OCI-LY7 (cell line): ENCODE measurements around the gene CNTNAP5. TPM values are rescaled to one million over a fixed set of nuclear protein-coding genes. Genes with fewer than 3 reads are reported as not detected.

ENCODE experiments used
- BruUV-seq: library from RNA; stranded (reverse); fragments of 400-500 nt; replicated peaks from 2 replicates; lab custom pipeline; 2021; lab: Mats Ljungman, UMichigan
- CTCF ChIA-PET: fragments of 300-600 bp; sonication (Branson Sonifier 250); formaldehyde crosslinking; loops from one replicate; lab custom pipeline; 2022; ENCODE audit warnings: antibody characterized with exemption; ENCODE audit not compliant: unreplicated experiment; lab: Charles Lee
- POLR2A ChIA-PET: fragments of 300-600 bp; sonication (Branson Sonifier 250); formaldehyde crosslinking; loops from one replicate; lab custom pipeline; 2022; ENCODE audit warnings: antibody characterized with exemption; lab: Charles Lee
- DNase-seq: peaks from one replicate; pipeline ENCODE4 v3.0.0-alpha.2; 2015; ENCODE audit warnings: low spot score
- H2AFZ ChIP-seq: fragments of 200-600 bp; sonication (generic), shearing (Covaris generic); 2 replicates; pipeline ENCODE4 v1.6.1; 2014; ENCODE audit warnings: mild to moderate bottlenecking, antibody characterized with exemption, low read length, moderate library complexity
- H3K27ac ChIP-seq: fragments of 200-600 bp; sonication (generic); 2 replicates; pipeline ENCODE4 v1.5.1; 2014; ENCODE audit warnings: mixed run types, low read depth, mild to moderate bottlenecking, moderate library complexity, low read length, inconsistent platforms; ENCODE audit not compliant: poor library complexity, severe bottlenecking
- H3K36me3 ChIP-seq: fragments of 200-600 bp; sonication (generic); 2 replicates; pipeline ENCODE4 v1.6.1; 2014; ENCODE audit warnings: mild to moderate bottlenecking, antibody characterized with exemption, low read length, moderate library complexity, mixed read lengths; ENCODE audit not compliant: insufficient read depth
- H3K4me1 ChIP-seq: fragments of 200-600 bp; sonication (generic); 2 replicates; pipeline ENCODE4 v1.5.1; 2014; ENCODE audit warnings: mild to moderate bottlenecking, low read length; ENCODE audit not compliant: insufficient read depth, poor library complexity, severe bottlenecking
- H3K4me2 ChIP-seq: fragments of 200-600 bp; sonication (generic); 2 replicates; pipeline ENCODE4 v1.6.1; 2014; ENCODE audit warnings: mild to moderate bottlenecking, low read length
- H3K4me3 ChIP-seq: fragments of 200-600 bp; sonication (generic); 2 replicates; pipeline ENCODE4 v1.5.1; 2014; ENCODE audit warnings: mild to moderate bottlenecking, low read depth, low read length; ENCODE audit not compliant: poor library complexity, severe bottlenecking
- H3K79me2 ChIP-seq: fragments of 200-600 bp; sonication (generic); 2 replicates; pipeline ENCODE4 v1.6.1; 2016; ENCODE audit warnings: low read depth, mild to moderate bottlenecking, low read length, moderate library complexity, mixed read lengths; ENCODE audit not compliant: insufficient read depth
- H3K9me2 ChIP-seq: fragments of 200-600 bp; sonication (generic); 2 replicates; pipeline ENCODE4 v1.6.1; 2016; ENCODE audit warnings: mild to moderate bottlenecking, low read length, mixed read lengths; ENCODE audit not compliant: insufficient read depth
- H3K9me3 ChIP-seq: fragments of 200-600 bp; sonication (generic); 2 replicates; pipeline ENCODE4 v1.6.1; 2014; ENCODE audit warnings: mild to moderate bottlenecking, mixed run types, low read length, mixed read lengths
- H4K20me1 ChIP-seq: fragments of 200-600 bp; sonication (generic); 2 replicates; pipeline ENCODE4 v1.6.1; 2014; ENCODE audit warnings: mild to moderate bottlenecking, antibody characterized with exemption, low read length, moderate library complexity, mixed read lengths; ENCODE audit not compliant: insufficient read depth
- EZH2phosphoT487 ChIP-seq: fragments of 200-600 bp; sonication (generic); IDR thresholded peaks from 2 replicates; pipeline ENCODE4 v1.6.1; 2018; ENCODE audit warnings: low read depth, borderline replicate concordance, mild to moderate bottlenecking, mixed run types, antibody characterized with exemption, low read length, moderate library complexity, mixed read lengths
- intact Hi-C: fragments of 100-400 bp; cut with micrococcal nuclease; formaldehyde crosslinking; loops from one replicate; pipeline ENCODE4 v1.10.0; 2022; ENCODE audit not compliant: unreplicated experiment
- total RNA-seq, 2 experiments: library from RNA; depleted of rRNA in 1 of 2; stranded (reverse); fragments of >200 nt in 1 of 2; shearing (Covaris generic) in 1 of 2; gene quantifications; 2 replicates each; pipeline ENCODE4 v1.2.3, GENCODE V29; 2014 to 2022
- TF ChIP-seq, protein P1 (sequence below): fragments of 200-600 bp; sonication (generic); conservative IDR thresholded peaks from 2 replicates; pipeline ENCODE4 v1.5.1; 2014; ENCODE audit warnings: mild to moderate bottlenecking, antibody characterized with exemption, low read length, moderate library complexity, mixed read lengths

CNTNAP5 gene
- total RNA-seq, 2 experiments from 2014 or later, result not detected

DNA sequence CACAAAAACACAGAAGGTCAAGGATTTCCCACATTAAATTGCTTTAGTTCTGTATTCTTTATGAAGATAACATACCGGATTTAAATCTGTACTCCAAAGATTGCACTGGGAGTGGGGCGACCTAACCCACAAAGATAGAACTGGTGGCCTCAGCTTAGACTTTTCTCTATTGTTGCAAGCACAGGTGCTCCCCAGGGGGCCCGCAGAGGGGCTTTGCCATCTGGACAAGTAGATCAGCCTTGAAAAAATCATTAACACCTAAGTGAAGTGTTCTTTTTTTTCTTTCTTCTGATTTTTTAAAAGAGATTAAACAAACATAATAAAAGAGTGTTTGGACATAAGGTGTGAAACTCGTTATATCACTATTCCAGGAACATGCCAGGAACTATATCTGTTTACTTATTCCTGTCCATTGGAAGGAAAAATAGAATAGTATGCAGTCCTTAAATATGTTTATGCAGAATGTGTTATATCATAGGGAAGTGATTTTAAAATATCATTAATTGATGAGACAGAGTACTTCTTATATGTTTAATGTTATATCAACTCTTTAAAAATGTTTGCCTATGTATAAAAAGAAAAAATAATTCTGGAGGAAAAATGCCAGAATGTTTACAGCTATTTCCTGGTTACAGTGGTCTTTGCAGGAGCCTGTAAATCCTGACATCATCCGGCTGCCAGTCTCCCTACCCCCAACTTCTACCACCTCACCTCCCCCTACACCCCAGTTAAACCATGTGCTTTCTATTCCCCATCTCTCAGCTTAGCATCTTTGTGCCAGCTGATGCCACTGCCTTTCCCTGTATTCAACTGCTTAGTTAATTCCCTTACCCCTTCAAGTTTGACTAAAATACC, 679.2 kb downstream of the CNTNAP5 start:
- ChIA-PET POLR2A (no interaction called here), CTCF (no interaction called here)
- TF ChIP-seq EZH2phosphoT487, result no peak
- H3K9me3 ChIP-seq, result no peaks in the 10 kb centered on the region
- intact Hi-C loops, result no loop called here
- no peak overlapping the region for H3K4me3 ChIP-seq
- H3K4me1 ChIP-seq, result no peaks in the 10 kb centered on the region
- H3K27ac ChIP-seq, result no peak overlapping the region
- H3K9me2 ChIP-seq, result no peaks in the 10 kb centered on the region
- H2AFZ ChIP-seq, result no peak overlapping the region
- H3K36me3 ChIP-seq, result no peaks in the 10 kb centered on the region
- H4K20me1 ChIP-seq, result no peaks in the 10 kb centered on the region
- no TSS peak for BruUV-seq
- no peak for DNase-seq
- H3K4me2 ChIP-seq, result no peak overlapping the region
- H3K79me2 ChIP-seq, result no peaks in the 10 kb centered on the region

DNA sequence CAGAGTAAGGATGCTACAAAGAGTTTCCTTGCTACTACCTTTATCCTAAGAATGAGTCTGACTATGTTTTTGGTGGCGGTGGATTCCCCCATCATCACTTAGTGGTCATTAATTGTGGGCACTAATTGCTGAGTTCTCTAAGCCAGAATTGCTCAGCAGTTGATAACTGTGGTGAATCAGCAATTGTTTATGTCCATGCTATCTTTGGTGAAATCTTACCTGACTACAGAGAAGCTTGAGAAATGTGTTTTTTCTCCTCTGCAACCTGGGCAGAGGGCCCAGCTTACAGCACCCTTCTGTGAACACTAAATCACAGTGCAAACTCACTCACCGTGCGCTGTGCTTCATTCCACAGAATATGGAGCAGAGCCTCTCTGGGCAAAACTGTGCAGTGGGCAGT, 683.6 kb downstream of the CNTNAP5 start:
- Histone ChIP-seq H3K4me2 (no peak overlapping the region), H4K20me1 (no peaks in the 10 kb centered on the region), H3K36me3 (no peaks in the 10 kb centered on the region), H3K4me3 (no peak overlapping the region), H3K27ac (no peak overlapping the region), H3K79me2 (no peaks in the 10 kb centered on the region), H3K9me3 (no peaks in the 10 kb centered on the region), H3K9me2 (no peaks in the 10 kb centered on the region), H2AFZ (no peak overlapping the region), H3K4me1 (no peaks in the 10 kb centered on the region)
- BruUV-seq, result no TSS peak
- no peak for DNase-seq
- ChIA-PET CTCF (no interaction called here), POLR2A (no interaction called here)
- no peak for TF ChIP-seq EZH2phosphoT487
- intact Hi-C loops, result no loop called here

DNA sequence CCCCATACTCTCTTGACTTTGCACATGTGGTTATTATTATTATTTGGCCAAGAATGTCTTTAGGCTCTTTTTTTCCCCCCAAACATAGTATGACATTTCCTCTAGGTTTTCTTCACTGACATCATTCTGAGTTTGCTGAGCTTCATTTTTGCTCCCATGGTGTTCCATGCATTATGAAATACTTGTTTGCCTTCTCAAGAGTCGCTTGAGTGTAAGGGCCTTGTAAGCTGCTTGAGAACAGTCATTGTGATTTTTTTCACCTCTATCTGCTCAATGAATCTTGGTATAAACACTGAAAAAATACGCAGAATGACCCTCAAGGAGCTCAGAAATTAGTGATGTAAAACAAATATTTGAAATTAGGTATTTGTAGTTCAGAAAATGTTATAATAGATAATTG, 688.9 kb downstream of the CNTNAP5 start:
- CTCF ChIA-PET, result no interaction called here
- BruUV-seq, result no TSS peak
- Histone ChIP-seq H3K4me2 (no peak overlapping the region), H3K9me2 (no peaks in the 10 kb centered on the region), H3K79me2 (no peaks in the 10 kb centered on the region), H3K27ac (no peak overlapping the region), H4K20me1 (no peaks in the 10 kb centered on the region), H3K9me3 (no peaks in the 10 kb centered on the region), H3K4me3 (no peak overlapping the region), H3K4me1 (no peaks in the 10 kb centered on the region), H3K36me3 (no peaks in the 10 kb centered on the region), H2AFZ (no peak overlapping the region)
- intact Hi-C loops, result no loop called here
- POLR2A ChIA-PET, result no interaction called here
- DNase-seq, result no peak
- TF ChIP-seq, protein P1, sequence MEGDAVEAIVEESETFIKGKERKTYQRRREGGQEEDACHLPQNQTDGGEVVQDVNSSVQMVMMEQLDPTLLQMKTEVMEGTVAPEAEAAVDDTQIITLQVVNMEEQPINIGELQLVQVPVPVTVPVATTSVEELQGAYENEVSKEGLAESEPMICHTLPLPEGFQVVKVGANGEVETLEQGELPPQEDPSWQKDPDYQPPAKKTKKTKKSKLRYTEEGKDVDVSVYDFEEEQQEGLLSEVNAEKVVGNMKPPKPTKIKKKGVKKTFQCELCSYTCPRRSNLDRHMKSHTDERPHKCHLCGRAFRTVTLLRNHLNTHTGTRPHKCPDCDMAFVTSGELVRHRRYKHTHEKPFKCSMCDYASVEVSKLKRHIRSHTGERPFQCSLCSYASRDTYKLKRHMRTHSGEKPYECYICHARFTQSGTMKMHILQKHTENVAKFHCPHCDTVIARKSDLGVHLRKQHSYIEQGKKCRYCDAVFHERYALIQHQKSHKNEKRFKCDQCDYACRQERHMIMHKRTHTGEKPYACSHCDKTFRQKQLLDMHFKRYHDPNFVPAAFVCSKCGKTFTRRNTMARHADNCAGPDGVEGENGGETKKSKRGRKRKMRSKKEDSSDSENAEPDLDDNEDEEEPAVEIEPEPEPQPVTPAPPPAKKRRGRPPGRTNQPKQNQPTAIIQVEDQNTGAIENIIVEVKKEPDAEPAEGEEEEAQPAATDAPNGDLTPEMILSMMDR, result no peak
- no peak for TF ChIP-seq EZH2phosphoT487
